Measurements from ENCODE around the gene NOSTRIN.

NOSTRIN gene

GRCh38 chr2:168784993-168785392 lies 17.4 kb upstream of the NOSTRIN start:
- Histone ChIP-seq H3K27me3 (ENCODE audit: low read length) (no peaks in the 10 kb centered on the region), H3K4me3 (ENCODE audit: insufficient read depth, low read length, poor library complexity, severe bottlenecking) (no peak overlapping the region), H3F3A (ENCODE audit: insufficient read depth) (no peaks in the 10 kb centered on the region), H3K4me2 (ENCODE audit: low read depth, low read length, poor library complexity, severe bottlenecking) (no peak overlapping the region), H3K9me3 (ENCODE audit: insufficient read depth, low read length) (no peaks in the 10 kb centered on the region), H3K79me2 (ENCODE audit: insufficient read depth, low read length) (no peaks in the 10 kb centered on the region), H3K36me3 (ENCODE audit: low read length) (no peaks in the 10 kb centered on the region), H3K9me2 (replicated peaks; ENCODE audit: insufficient read depth, low read length) (no peaks in the 10 kb centered on the region), H3K27ac (ENCODE audit: low read depth, low read length) (no peak overlapping the region), H2AFZ (ENCODE audit: low read depth, low read length, severe bottlenecking) (no peak overlapping the region), H3K9ac (ENCODE audit: low read length) (no peak overlapping the region), H4K20me1 (ENCODE audit: low read depth, low read length) (no peaks in the 10 kb centered on the region)
- TF ChIP-seq CTCF (IDR thresholded peaks at IDR 0.05; ENCODE audit: insufficient read depth, low read length, poor library complexity, severe bottlenecking) = no peak
- TF ChIP-seq EZH2phosphoT487 (conservative IDR thresholded peaks at IDR 0.05; ENCODE audit: low read length) = no peak

GRCh38 chr2:168787098-168787781 lies 15.2 kb upstream of the NOSTRIN start:
- no peaks in the 10 kb centered on the region for H3K27me3 ChIP-seq (ENCODE audit: low read length)

GRCh38 chr2:168787782-168788376 lies 14.6 kb upstream of the NOSTRIN start:
- H3K27ac ChIP-seq (ENCODE audit: low read depth, low read length) = no peak overlapping the region
- no peaks in the 10 kb centered on the region for H3K9me2 ChIP-seq (replicated peaks; ENCODE audit: insufficient read depth, low read length)
- no peak overlapping the region for H2AFZ ChIP-seq (ENCODE audit: low read depth, low read length, severe bottlenecking)
- no peak overlapping the region for H3K4me2 ChIP-seq (ENCODE audit: low read depth, low read length, poor library complexity, severe bottlenecking)
- H3K27me3 ChIP-seq (ENCODE audit: low read length) = no peaks in the 10 kb centered on the region
- no peaks in the 10 kb centered on the region for H3K9me3 ChIP-seq (ENCODE audit: insufficient read depth, low read length)
- H3F3A ChIP-seq (ENCODE audit: insufficient read depth) = no peaks in the 10 kb centered on the region
- no peaks in the 10 kb centered on the region for H3K79me2 ChIP-seq (ENCODE audit: insufficient read depth, low read length)
- no peak overlapping the region for H3K4me3 ChIP-seq (ENCODE audit: insufficient read depth, low read length, poor library complexity, severe bottlenecking)
- no peaks in the 10 kb centered on the region for H4K20me1 ChIP-seq (ENCODE audit: low read depth, low read length)
- no peaks in the 10 kb centered on the region for H3K36me3 ChIP-seq (ENCODE audit: low read length)
- no peak overlapping the region for H3K9ac ChIP-seq (ENCODE audit: low read length)
- no peak for TF ChIP-seq EZH2phosphoT487 (conservative IDR thresholded peaks at IDR 0.05; ENCODE audit: low read length)
- no peak for TF ChIP-seq CTCF (IDR thresholded peaks at IDR 0.05; ENCODE audit: insufficient read depth, low read length, poor library complexity, severe bottlenecking)

More at GRCh38 chr2:168787098-168787781, 15.2 kb upstream of the NOSTRIN start:
- Histone ChIP-seq H2AFZ (ENCODE audit: low read depth, low read length, severe bottlenecking) (no peak overlapping the region), H3K4me3 (ENCODE audit: insufficient read depth, low read length, poor library complexity, severe bottlenecking) (no peak overlapping the region), H3K4me2 (ENCODE audit: low read depth, low read length, poor library complexity, severe bottlenecking) (no peak overlapping the region), H3K27ac (ENCODE audit: low read depth, low read length) (no peak overlapping the region), H3K36me3 (ENCODE audit: low read length) (no peaks in the 10 kb centered on the region), H3K9ac (ENCODE audit: low read length) (no peak overlapping the region), H3K79me2 (ENCODE audit: insufficient read depth, low read length) (no peaks in the 10 kb centered on the region), H4K20me1 (ENCODE audit: low read depth, low read length) (no peaks in the 10 kb centered on the region), H3K9me2 (replicated peaks; ENCODE audit: insufficient read depth, low read length) (no peaks in the 10 kb centered on the region), H3F3A (ENCODE audit: insufficient read depth) (no peaks in the 10 kb centered on the region), H3K9me3 (ENCODE audit: insufficient read depth, low read length) (no peaks in the 10 kb centered on the region)
- TF ChIP-seq EZH2phosphoT487 (conservative IDR thresholded peaks at IDR 0.05; ENCODE audit: low read length) = no peak
- no peak for TF ChIP-seq CTCF (IDR thresholded peaks at IDR 0.05; ENCODE audit: insufficient read depth, low read length, poor library complexity, severe bottlenecking)

All from SU-DHL-6 (cell line).